Stimulated activated CD4-positive, alpha-beta T cell treated with anti-CD3 and anti-CD28 coated beads, Interleukin-4, amount 100 ng/mL, for 1 hour (primary cell): ENCODE data around the gene MYO1A.

Source experiments
- DNase-seq: peaks from one replicate; pipeline ENCODE4 v3.0.0-alpha.2; 2020

MYO1A gene

GRCh38 chr12:57012600-57013465 lies 37.1 kb downstream of the MYO1A start:
- DNase-seq: no peak

- no peak for DNase-seq
Measured at GRCh38 chr12:57011438-57012424, 38.2 kb downstream of the MYO1A start.

- no peak for DNase-seq
Measured at GRCh38 chr12:57010627-57011247, 39.2 kb downstream of the MYO1A start.

- DNase-seq: no peak
Measured at GRCh38 chr12:57009949-57010626, 39.8 kb downstream of the MYO1A start.

- no peak for DNase-seq
Measured at GRCh38 chr12:57008178-57008577, 41.8 kb downstream of the MYO1A start.

- peak; percentile 44 for DNase-seq
Measured at GRCh38 chr12:57006809-57007475, 43.0 kb downstream of the MYO1A start.

GRCh38 chr12:57005980-57006808 lies 43.7 kb downstream of the MYO1A start, which contains the start of gene ZBTB39:
Gene ZBTB39 (minus strand): TSS chr12:57006546. CDS start chr12:57004917, 1,629 bp downstream.
- DNase-seq: peak; percentile 71

GRCh38 chr12:57004651-57005050 lies 45.3 kb downstream of the MYO1A start:
- no peak for DNase-seq

- no peak for DNase-seq
Measured at GRCh38 chr12:57003395-57003794, 46.5 kb downstream of the MYO1A start.

GRCh38 chr12:57001448-57001906 lies 48.5 kb downstream of the MYO1A start:
- DNase-seq: peak; percentile 77

GRCh38 chr12:57000393-57000792 lies 49.5 kb downstream of the MYO1A start:
- DNase-seq: no peak

- DNase-seq: no peak
Measured at GRCh38 chr12:56999456-56999855, 50.5 kb downstream of the MYO1A start.

GRCh38 chr12:56998981-56999380 lies 50.9 kb downstream of the MYO1A start:
- DNase-seq: peak; percentile 51

GRCh38 chr12:56998316-56998715 lies 51.6 kb downstream of the MYO1A start:
- DNase-seq: no peak

- DNase-seq: no peak
Measured at GRCh38 chr12:56996793-56997545, 53.0 kb downstream of the MYO1A start.

GRCh38 chr12:56995930-56996496 lies 53.9 kb downstream of the MYO1A start:
- DNase-seq: no peak

- no peak for DNase-seq
Measured at GRCh38 chr12:56995201-56995929, 54.6 kb downstream of the MYO1A start.

GRCh38 chr12:56994231-56994746 lies 55.6 kb downstream of the MYO1A start:
- no peak for DNase-seq

GRCh38 chr12:56993346-56993745 lies 56.6 kb downstream of the MYO1A start:
- DNase-seq: no peak
